ENCODE data around the gene EIF1. TPM values are rescaled to one million over a fixed set of nuclear protein-coding genes. Genes with fewer than 3 reads are reported as not detected.

The EIF1 gene
- total RNA-seq, 2 donors from 2014 or later: 99.5 to 120 TPM

DNA sequence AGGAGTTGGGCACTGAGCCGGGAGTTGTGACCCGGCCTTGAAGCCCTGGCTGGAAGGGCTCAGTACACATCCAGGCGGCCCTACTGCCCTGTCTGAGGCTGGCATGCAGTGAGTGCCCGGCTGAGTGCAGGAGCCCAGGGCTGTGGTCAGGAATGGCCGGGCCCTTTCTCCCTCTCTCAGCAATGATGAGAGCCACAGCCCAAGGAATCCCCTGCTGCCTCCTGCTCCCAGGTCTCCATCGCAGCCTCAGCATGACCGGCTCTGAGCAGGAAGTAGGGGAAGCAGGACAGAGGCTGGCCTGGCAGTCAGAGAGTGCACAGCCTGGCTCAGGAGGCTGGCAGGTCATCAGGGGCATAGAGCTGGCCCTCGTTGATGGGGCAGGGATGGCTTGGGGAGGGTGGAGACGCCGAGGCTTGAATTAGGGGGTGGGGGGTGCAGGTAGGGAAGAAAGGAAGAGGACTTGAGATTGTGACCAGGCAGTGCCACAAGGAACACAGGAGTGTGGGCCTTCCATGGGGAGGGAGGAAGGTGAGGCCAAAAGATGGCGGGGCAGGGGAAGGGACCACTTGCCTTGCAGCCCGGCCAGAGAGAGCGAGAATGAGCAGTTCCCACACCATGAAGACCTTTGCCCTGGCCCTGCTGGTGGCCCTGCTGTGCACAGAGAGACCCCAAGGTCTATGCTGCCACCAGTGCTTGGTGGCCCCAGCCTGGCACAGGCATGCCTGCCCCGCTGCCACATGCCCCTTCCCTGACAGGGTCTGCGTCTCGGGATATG, 32.2 kb upstream of the EIF1 start:
- TF ChIP-seq, protein P1, sequence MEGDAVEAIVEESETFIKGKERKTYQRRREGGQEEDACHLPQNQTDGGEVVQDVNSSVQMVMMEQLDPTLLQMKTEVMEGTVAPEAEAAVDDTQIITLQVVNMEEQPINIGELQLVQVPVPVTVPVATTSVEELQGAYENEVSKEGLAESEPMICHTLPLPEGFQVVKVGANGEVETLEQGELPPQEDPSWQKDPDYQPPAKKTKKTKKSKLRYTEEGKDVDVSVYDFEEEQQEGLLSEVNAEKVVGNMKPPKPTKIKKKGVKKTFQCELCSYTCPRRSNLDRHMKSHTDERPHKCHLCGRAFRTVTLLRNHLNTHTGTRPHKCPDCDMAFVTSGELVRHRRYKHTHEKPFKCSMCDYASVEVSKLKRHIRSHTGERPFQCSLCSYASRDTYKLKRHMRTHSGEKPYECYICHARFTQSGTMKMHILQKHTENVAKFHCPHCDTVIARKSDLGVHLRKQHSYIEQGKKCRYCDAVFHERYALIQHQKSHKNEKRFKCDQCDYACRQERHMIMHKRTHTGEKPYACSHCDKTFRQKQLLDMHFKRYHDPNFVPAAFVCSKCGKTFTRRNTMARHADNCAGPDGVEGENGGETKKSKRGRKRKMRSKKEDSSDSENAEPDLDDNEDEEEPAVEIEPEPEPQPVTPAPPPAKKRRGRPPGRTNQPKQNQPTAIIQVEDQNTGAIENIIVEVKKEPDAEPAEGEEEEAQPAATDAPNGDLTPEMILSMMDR (IDR thresholded peaks at IDR 0.05): no peak
- TF ChIP-seq POLR2A (IDR thresholded peaks at IDR 0.05): no peak
- ATAC-seq (no peak), DNase-seq (no peak)
- Histone ChIP-seq H3K9me3 (no peaks in the 10 kb centered on the region), H3K36me3 (replicated peaks in 1 of 2; ENCODE audit: insufficient read depth in 1 of 2, low read depth in 2 of 2) (no peaks in the 10 kb centered on the region), H3K4me3 (no peak overlapping the region), H3K27me3 (no peaks in the 10 kb centered on the region), H3K27ac (peak overlapping the region in 3 of 4 donors; percentile 10 to 69 (median 60)), H3K4me1 (peaks cover 25% of the 10 kb centered on the region)
- intact Hi-C loops (cut with DNase I): loop anchor here (5.0 kb wide), 1 partner anchor 744 kb away; no protein-coding TSS in a partner anchor
- 81 to 82% methylated on average over 11 to 16 of the region's 16 CpGs for whole genome bisulfite sequencing, 2 donors

GRCh38 chr17:41657176-41657754, 31.4 kb upstream of the EIF1 start:
- intact Hi-C loops (cut with DNase I): loop anchor here (5.0 kb wide), 1 partner anchor 745 kb away; no protein-coding TSS in a partner anchor
- no peak for DNase-seq
- WGBS, 2 donors: 82 to 94% methylated on average over 16 of the region's 16 CpGs
- H3K27ac ChIP-seq: no peak overlapping the region
- ATAC-seq: no peak
- H3K27me3 ChIP-seq: no peaks in the 10 kb centered on the region
- no peak for TF ChIP-seq POLR2A (IDR thresholded peaks at IDR 0.05)
- TF ChIP-seq, protein P1 (IDR thresholded peaks at IDR 0.05): no peak
- H3K36me3 ChIP-seq (replicated peaks in 1 of 2; ENCODE audit: insufficient read depth in 1 of 2, low read depth in 2 of 2): no peaks in the 10 kb centered on the region
- no peak overlapping the region for H3K4me3 ChIP-seq
- no peaks in the 10 kb centered on the region for H3K9me3 ChIP-seq
- peaks cover 20% of the 10 kb centered on the region for H3K4me1 ChIP-seq

DNA sequence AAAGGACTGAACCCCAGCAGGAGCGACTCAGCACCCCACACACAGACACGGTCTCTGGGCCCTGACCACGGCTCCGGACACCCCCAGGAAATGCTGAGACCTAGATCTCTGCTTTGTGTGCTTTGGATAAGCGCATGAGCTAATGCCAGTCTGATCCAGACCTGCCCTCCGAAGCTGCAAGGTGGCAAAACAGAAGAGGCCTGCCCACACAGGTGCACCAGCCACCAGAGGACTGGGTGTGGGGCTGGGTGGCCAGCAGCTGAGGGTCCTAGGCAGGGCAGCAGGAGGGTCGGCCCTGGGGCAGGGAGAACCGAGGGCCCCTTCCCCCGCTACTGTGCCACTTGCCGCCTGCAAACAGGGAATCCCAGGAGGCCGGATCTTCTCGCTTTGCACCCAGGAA, 30.7 kb upstream of the EIF1 start:
- H3K36me3 ChIP-seq (replicated peaks in 1 of 2; ENCODE audit: insufficient read depth in 1 of 2, low read depth in 2 of 2): no peaks in the 10 kb centered on the region
- TF ChIP-seq POLR2A (IDR thresholded peaks at IDR 0.05): no peak
- TF ChIP-seq, protein P1 (IDR thresholded peaks at IDR 0.05): no peak
- no peaks in the 10 kb centered on the region for H3K9me3 ChIP-seq
- H3K27me3 ChIP-seq: no peaks in the 10 kb centered on the region
- H3K4me3 ChIP-seq: no peak overlapping the region
- intact Hi-C loops (cut with DNase I): loop anchor here (5.0 kb wide), 1 partner anchor 746 kb away; no protein-coding TSS in a partner anchor
- H3K27ac ChIP-seq: no peak overlapping the region
- DNase-seq (no peak), ATAC-seq (no peak)
- 83% methylated on average over 11 of the region's 12 CpGs; no CpG with 5 or more reads in 1 of the 2 donors for WGBS, 2 donors
- peaks cover 20% of the 10 kb centered on the region for H3K4me1 ChIP-seq

DNA sequence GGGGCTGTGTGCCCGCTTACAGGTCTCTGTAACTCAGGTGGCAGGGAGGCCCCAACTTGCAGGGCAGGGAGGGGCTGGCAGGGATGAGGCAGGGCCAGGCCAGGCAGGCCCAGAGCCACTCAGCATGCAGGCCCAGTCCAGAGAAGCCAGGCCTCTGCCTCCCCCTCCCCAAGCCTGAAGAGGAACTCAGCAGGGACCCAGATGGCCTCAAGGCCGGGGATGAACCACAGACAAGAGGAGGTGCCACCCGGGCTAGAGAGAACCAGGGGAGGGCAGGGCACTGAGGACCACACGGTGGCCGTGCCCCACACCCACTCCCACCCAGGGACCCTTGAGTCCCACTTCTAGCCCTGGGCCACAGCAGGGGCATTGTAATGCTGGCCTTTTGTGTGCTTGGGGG, 29.8 kb upstream of the EIF1 start:
- no peak for TF ChIP-seq POLR2A (IDR thresholded peaks at IDR 0.05)
- TF ChIP-seq, protein P1 (IDR thresholded peaks at IDR 0.05): no peak
- ATAC-seq (no peak), DNase-seq (no peak)
- 85% methylated on average over 5 of the region's 5 CpGs; no CpG with 5 or more reads in 1 of the 2 donors for WGBS, 2 donors
- Histone ChIP-seq H3K4me1 (peaks cover 16% of the 10 kb centered on the region), H3K9me3 (no peaks in the 10 kb centered on the region), H3K4me3 (no peak overlapping the region), H3K36me3 (replicated peaks in 1 of 2; ENCODE audit: insufficient read depth in 1 of 2, low read depth in 2 of 2) (no peaks in the 10 kb centered on the region), H3K27ac (no peak overlapping the region), H3K27me3 (no peaks in the 10 kb centered on the region)
- intact Hi-C loops (cut with DNase I): loop anchor here (5.0 kb wide), 1 partner anchor 747 kb away; no protein-coding TSS in a partner anchor
